HepG2 (cell line): ENCODE results near the gene NSMF. TPM values are rescaled to one million over a fixed set of nuclear protein-coding genes. Genes with fewer than 3 reads are reported as not detected.

Experiments used
- CREM ChIP-seq, 2 experiments: sonication (generic) in 1 of 2; formaldehyde crosslinking in 1 of 2; IDR thresholded peaks; 2 replicates each; pipeline versions ENCODE4 v1.4.0 to v1.6.1; 2016 to 2020; ENCODE audit warnings: antibody characterized with exemption in 1 of 2, mild to moderate bottlenecking in 1 of 2, missing genetic modification reagents in 1 of 2
- DBP ChIP-seq: sonication (generic); formaldehyde crosslinking; IDR thresholded peaks from 2 replicates; pipeline ENCODE4 v1.4.0; 2020; ENCODE audit warnings: missing genetic modification reagents; ENCODE audit errors: not compliant biosample characterization
- E2F1 ChIP-seq: sonication (generic); formaldehyde crosslinking; IDR thresholded peaks from 2 replicates; pipeline ENCODE4 v1.5.0; 2020; ENCODE audit warnings: missing genetic modification reagents
- ELK4 ChIP-seq: sonication (generic); formaldehyde crosslinking; IDR thresholded peaks from 2 replicates; pipeline ENCODE4 v1.9.0; 2021; ENCODE audit warnings: missing genetic modification reagents, borderline replicate concordance
- IKZF1 ChIP-seq: fragments of 450-650 bp; IDR thresholded peaks from 2 replicates; pipeline ENCODE4 v1.7.1; 2016
- KDM6A ChIP-seq: IDR thresholded peaks from 2 replicates; pipeline ENCODE4 v1.6.1; 2016; ENCODE audit warnings: low read depth
- LCORL ChIP-seq, 2 experiments: fragments of 450-650 bp in 1 of 2; sonication (generic) in 1 of 2; formaldehyde crosslinking in 1 of 2; IDR thresholded peaks; 2 replicates each; pipeline versions ENCODE4 v1.5.0 to v1.6.1; 2017 to 2020; ENCODE audit warnings: antibody characterized with exemption in 1 of 2, missing genetic modification reagents in 1 of 2
- MLXIP ChIP-seq: sonication (generic); formaldehyde crosslinking; IDR thresholded peaks from 2 replicates; pipeline ENCODE4 v1.9.0; 2021; ENCODE audit warnings: missing genetic modification reagents, borderline replicate concordance
- NBN ChIP-seq: fragments of 450-650 bp; conservative IDR thresholded peaks from 2 replicates; pipeline ENCODE4 v1.6.1; 2017
- NCOA5 ChIP-seq: sonication (generic); formaldehyde crosslinking; IDR thresholded peaks from 2 replicates; pipeline ENCODE4 v1.4.0; 2020; ENCODE audit warnings: missing genetic modification reagents
- NCOR1 ChIP-seq: fragments of 200-600 bp; sonication (generic); IDR thresholded peaks from 2 replicates; pipeline ENCODE4 v1.7.0; 2017; ENCODE audit warnings: antibody characterized with exemption, low read length, borderline replicate concordance
- RFX5 ChIP-seq: IDR thresholded peaks from 2 replicates; pipeline ENCODE4 v1.6.1; 2011; ENCODE audit warnings: low read depth, low read length, improper control_type of control experiment
- SRSF9 ChIP-seq: fragments of 200-400 bp; formaldehyde crosslinking; IDR thresholded peaks from 2 replicates; pipeline ENCODE4 v1.6.1; 2018; ENCODE audit warnings: borderline replicate concordance, mild to moderate bottlenecking, low read depth, low read length; ENCODE audit not compliant: insufficient read depth, poor library complexity, severe bottlenecking
- TBP ChIP-seq: sonication (generic); formaldehyde crosslinking; IDR thresholded peaks from 2 replicates; pipeline ENCODE4 v1.5.0; 2020; ENCODE audit warnings: missing genetic modification reagents
- TRIM24 ChIP-seq: sonication (generic); formaldehyde crosslinking; IDR thresholded peaks from 2 replicates; pipeline ENCODE4 v1.8.0; 2022; ENCODE audit warnings: mild to moderate bottlenecking, missing genetic modification reagents
- ZNF350 ChIP-seq: sonication (generic); formaldehyde crosslinking; IDR thresholded peaks from 2 replicates; pipeline ENCODE4 v1.4.0; 2020; ENCODE audit warnings: mild to moderate bottlenecking, low read depth, missing genetic modification reagents, borderline replicate concordance
- ZNF430 ChIP-seq: sonication (generic); formaldehyde crosslinking; IDR thresholded peaks from 2 replicates; pipeline ENCODE4 v1.9.0; 2021; ENCODE audit warnings: mild to moderate bottlenecking, missing genetic modification reagents
- ZNF513 ChIP-seq: sonication (generic); formaldehyde crosslinking; conservative IDR thresholded peaks from 2 replicates; pipeline ENCODE4 v1.5.0; 2020; ENCODE audit warnings: missing genetic modification reagents
- ZNF800 ChIP-seq: sonication (generic); formaldehyde crosslinking; IDR thresholded peaks from 2 replicates; pipeline ENCODE4 v1.4.0; 2020; ENCODE audit warnings: missing genetic modification reagents
- polyA plus RNA-seq, 8 experiments: library from polyadenylated mRNA; depleted of rRNA in 3 of 8; stranded (reverse) in 7 of 8; unstranded in 1 of 8; fragments of >200 nt; fragmentation: Illumina TruSeq in 4 of 8; extraction: Trizol in 4 of 8; gene quantifications; 2 replicates each; pipeline versions ENCODE4 v1.2.1 to v1.2.3, GENCODE V29; 2011 to 2016; ENCODE audit warnings: low read depth in 4 of 8, missing spikeins in 1 of 8, mixed read lengths in 1 of 8; ENCODE audit not compliant: insufficient read depth in 1 of 8
- total RNA-seq, 5 experiments: library from RNA; depleted of rRNA; stranded (reverse); fragments of >200 nt; fragmentation: Illumina TruSeq; extraction: Trizol; gene quantifications; 2 replicates each; pipeline ENCODE4 v1.2.3, GENCODE V29; 2016; ENCODE audit warnings: low read depth in 1 of 5

Gene NSMF
- total and polyA plus RNA-seq, 2 of the 13 experiments (the other 11 are each of a cell fraction or from before 2014, with no cell fraction given), result 44.3 to 183 TPM

GRCh38 chr9:137454597-137455358, 4.4 kb downstream of the NSMF start (continued):
- TF ChIP-seq E2F1 (peak; percentile 41; the same call in 1 of the 2 replicates), ELK4 (CRISPR knock-in tag) (no peak), ZNF350 (CRISPR knock-in tag) (peak; percentile 90), SRSF9 (no peak), ZNF430 (CRISPR knock-in tag) (peak; percentile 96), RFX5 (no peak), IKZF1 (no peak), NCOA5 (no peak), TBP (no peak; the same call in 1 of the 2 replicates), DBP (CRISPR knock-in tag) (no peak), ZNF800 (no peak; the same call in none of the 2 replicates), CREM (IDR thresholded peaks at IDR 0.05) (peak; percentile 48; the same call in 1 of the 2 replicates), CREM (CRISPR knock-in tag; IDR thresholded peaks at IDR 0.05) (no peak), LCORL (IDR thresholded peaks at IDR 0.05) (no peak), LCORL (CRISPR knock-in tag; IDR thresholded peaks at IDR 0.05) (peak; percentile 92), NCOR1 (no peak; the same call in 1 of the 2 replicates), KDM6A (peak; percentile 93), ZNF513 (no peak), NBN (no peak), MLXIP (CRISPR knock-in tag) (peak; percentile 95), TRIM24 (CRISPR knock-in tag) (peak; percentile 71; the same call in 1 of the 2 replicates)
